Right kidney (tissue), 1 donor: ENCODE measurements around the gene DPH5.
"Not testable (repeated sequence)": the region's sequence is repeated elsewhere in the genome, so short reads cannot be mapped to it uniquely, and the experiment has no call there.

Experiments used
- DNase-seq: peaks from one replicate; pipeline ENCODE4 v3.0.0-alpha.2; 2016

The DPH5 gene

GRCh38 chr1:101033017-101033416, 7.4 kb upstream of the DPH5 start:
- DNase-seq, result no peak

- not testable (repeated sequence) for DNase-seq
These were observed 6.5 kb upstream of the DPH5 start for GRCh38 chr1:101032129-101032528.

GRCh38 chr1:101030881-101031280, 5.3 kb upstream of the DPH5 start:
- no peak for DNase-seq

- no peak for DNase-seq
These were observed 3.6 kb upstream of the DPH5 start for GRCh38 chr1:101029184-101029583.

GRCh38 chr1:101028466-101028865, 2.9 kb upstream of the DPH5 start:
- no peak for DNase-seq

- no peak for DNase-seq
These were observed 1.7 kb upstream of the DPH5 start for GRCh38 chr1:101027194-101027772.

- DNase-seq, result no peak
These were observed 825 bp upstream of the DPH5 start for GRCh38 chr1:101026430-101026788.

- peak; percentile 77 for DNase-seq
These were observed 314 bp downstream of the DPH5 start for GRCh38 chr1:101025283-101025656.

- no peak for DNase-seq
These were observed 3.3 kb downstream of the DPH5 start for GRCh38 chr1:101022294-101022693.

- DNase-seq, result no peak
These were observed 8.1 kb downstream of the DPH5 start for GRCh38 chr1:101017448-101017847.

GRCh38 chr1:101013776-101014175, 11.8 kb downstream of the DPH5 start:
- no peak for DNase-seq

- no peak for DNase-seq
These were observed 17.3 kb downstream of the DPH5 start for GRCh38 chr1:101008229-101008834.

- DNase-seq, result no peak
These were observed 19.0 kb downstream of the DPH5 start for GRCh38 chr1:101006553-101006952.

- no peak for DNase-seq
These were observed 19.7 kb downstream of the DPH5 start for GRCh38 chr1:101005871-101006270.

- no peak for DNase-seq
These were observed 20.4 kb downstream of the DPH5 start for GRCh38 chr1:101005183-101005582.

GRCh38 chr1:101004670-101005069, 20.9 kb downstream of the DPH5 start:
- DNase-seq, result no peak

GRCh38 chr1:101004061-101004460, 21.5 kb downstream of the DPH5 start:
- DNase-seq, result no peak

GRCh38 chr1:101003012-101003650, 22.5 kb downstream of the DPH5 start:
- DNase-seq, result no peak

- DNase-seq, result no peak
These were observed 23.0 kb downstream of the DPH5 start for GRCh38 chr1:101002551-101002950.

GRCh38 chr1:101000131-101000873, 25.3 kb downstream of the DPH5 start:
- DNase-seq, result no peak

GRCh38 chr1:100998426-100998825, 27.2 kb downstream of the DPH5 start:
- DNase-seq, result no peak

- DNase-seq, result peak; percentile 5
These were observed 30.2 kb downstream of the DPH5 start for GRCh38 chr1:100995198-100995988.
